Common myeloid progenitor, CD34-positive (primary cell): ENCODE results near the gene MMP8.

Experiments used
- CTCF ChIA-PET: fragments of 350-600 bp; sonication (Branson Sonifier 250); formaldehyde crosslinking; loops from one replicate; lab custom pipeline; 2021; ENCODE audit warnings: antibody characterized with exemption; lab: Charles Lee
- POLR2A ChIA-PET: fragments of 350-600 bp; sonication (Branson Sonifier 250); formaldehyde crosslinking; loops from one replicate; lab custom pipeline; 2021; ENCODE audit warnings: antibody characterized with exemption; lab: Charles Lee
- DNase-seq, 3 donors: peaks; one replicate each; pipeline versions ENCODE4 v3.0.0 to v3.0.0-alpha.2; 2013
- H3K27ac ChIP-seq, 2 experiments: 1 replicate in 1 of 2; 2 replicates in 1 of 2; pipeline ENCODE4 v1.7.0; 2013; ENCODE audit warnings: inconsistent platforms in 2 of 2, low read length in 2 of 2, mild to moderate bottlenecking in 2 of 2, low read depth in 1 of 2, moderate library complexity in 1 of 2; ENCODE audit not compliant: severe bottlenecking in 2 of 2, insufficient read depth in 1 of 2, poor library complexity in 1 of 2
- H3K27me3 ChIP-seq, 5 experiments: replicated peaks in 2 of 5; 1 replicate in 3 of 5; 2 replicates in 2 of 5; pipeline versions ENCODE4 v1.6.1 to v1.7.0; 2013; ENCODE audit warnings: low read length in 4 of 5, mild to moderate bottlenecking in 2 of 5, moderate library complexity in 2 of 5, inconsistent platforms in 1 of 5; ENCODE audit not compliant: insufficient read depth in 5 of 5, control insufficient read depth in 4 of 5
- H3K36me3 ChIP-seq, 4 experiments: 1 replicate in 2 of 4; 2 replicates in 2 of 4; pipeline versions ENCODE4 v1.6.1 to v1.7.0; 2013; ENCODE audit warnings: low read length in 3 of 4, control low read depth in 1 of 4, mild to moderate bottlenecking in 1 of 4; ENCODE audit not compliant: control insufficient read depth in 4 of 4, insufficient read depth in 4 of 4
- H3K4me1 ChIP-seq, 4 experiments: 1 replicate in 3 of 4; 2 replicates in 1 of 4; pipeline versions ENCODE4 v1.6.1 to v1.7.1; 2013; ENCODE audit warnings: low read length in 3 of 4, mild to moderate bottlenecking in 3 of 4, control low read depth in 1 of 4, inconsistent platforms in 1 of 4, moderate library complexity in 1 of 4; ENCODE audit not compliant: control insufficient read depth in 4 of 4, insufficient read depth in 4 of 4; ENCODE audit errors: control extremely low read depth in 1 of 4
- H3K4me3 ChIP-seq, 7 experiments: 1 replicate in 4 of 7; 2 replicates in 3 of 7; pipeline versions ENCODE4 v1.5.1 to v1.7.0; 2013; ENCODE audit warnings: mild to moderate bottlenecking in 7 of 7, low read length in 6 of 7, moderate library complexity in 6 of 7, inconsistent platforms in 2 of 7, low read depth in 2 of 7, control low read depth in 1 of 7; ENCODE audit not compliant: insufficient read depth in 4 of 7, control insufficient read depth in 1 of 7; ENCODE audit errors: extremely low read depth in 1 of 7
- H3K9me3 ChIP-seq, 5 experiments: 1 replicate in 4 of 5; 2 replicates in 1 of 5; pipeline versions ENCODE4 v1.6.1 to v1.7.1; 2013; ENCODE audit warnings: low read length in 4 of 5, mild to moderate bottlenecking in 2 of 5, inconsistent platforms in 1 of 5, low read depth in 1 of 5, moderate library complexity in 1 of 5; ENCODE audit not compliant: control insufficient read depth in 4 of 5, insufficient read depth in 2 of 5; ENCODE audit errors: control extremely low read depth in 1 of 5
- WGBS: methylation state at CpG from one replicate; pipeline ENCODE4 v1.1.5; 2013; ENCODE audit not compliant: insufficient coverage; 5-methylcytosine and 5-hydroxymethylcytosine counted together

The MMP8 gene

DNA sequence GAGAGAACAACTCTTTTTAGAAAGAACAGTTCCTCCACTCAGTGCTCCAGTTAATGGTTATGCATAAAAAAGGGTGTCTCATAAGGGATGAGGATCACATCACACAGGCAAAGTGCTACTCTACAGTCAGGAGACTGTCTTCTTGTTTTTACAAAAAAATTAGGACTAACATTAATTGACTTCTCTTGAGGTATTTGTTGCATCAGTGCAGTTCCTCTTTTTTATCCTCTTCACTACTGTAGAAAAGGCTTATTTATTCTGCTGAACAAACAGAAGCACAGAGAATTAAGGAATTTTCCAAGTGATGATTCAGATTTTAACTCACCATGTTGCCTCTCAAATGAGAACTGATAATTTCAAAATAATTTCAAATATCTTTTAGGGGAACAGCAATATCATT is 1.9 kb downstream of the MMP8 start:
- POLR2A ChIA-PET: no interaction called here
- peaks cover 0 to 3% (median 0%) of the 10 kb centered on the region in 5 experiments for H3K27me3 ChIP-seq
- peak in 2 of 3 donors; percentile 50 for DNase-seq
- H3K4me3 ChIP-seq: no peak overlapping the region
- no peaks in the 10 kb centered on the region for H3K4me1 ChIP-seq
- no peaks in the 10 kb centered on the region for H3K9me3 ChIP-seq
- CTCF ChIA-PET: no interaction called here
- H3K27ac ChIP-seq: no peak overlapping the region
- H3K36me3 ChIP-seq: no peaks in the 10 kb centered on the region

DNA sequence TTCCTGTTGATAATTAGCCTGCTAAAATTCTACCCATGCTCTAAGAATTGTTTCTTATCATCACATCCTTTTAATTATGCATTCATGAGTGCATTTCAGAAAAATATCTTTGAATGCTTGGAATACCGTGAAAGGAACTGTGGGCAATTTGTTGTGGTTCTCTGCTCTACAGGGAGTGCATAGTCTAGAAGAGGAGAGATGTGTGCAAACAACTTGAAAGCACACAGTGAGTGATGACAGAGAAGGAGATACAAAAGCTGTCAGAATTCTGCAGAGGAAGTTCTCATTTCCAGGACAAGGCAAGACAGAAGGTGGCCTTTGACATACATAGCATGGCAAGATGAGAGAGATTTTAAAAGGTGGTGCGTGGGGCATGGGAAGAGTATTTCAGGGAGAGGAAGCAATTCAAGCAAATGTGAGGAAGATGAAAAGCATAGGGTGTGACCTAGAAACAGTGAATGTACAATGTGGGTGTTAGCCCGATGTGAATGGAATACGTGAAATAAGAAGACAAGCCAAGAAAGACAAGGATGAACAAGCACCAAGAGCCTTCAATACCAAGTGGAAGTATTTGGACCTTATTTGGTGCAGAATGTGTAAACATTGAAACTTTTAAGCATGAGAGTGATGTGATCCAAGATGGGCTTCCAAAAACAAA is 5.0 kb downstream of the MMP8 start:
- Histone ChIP-seq H3K4me3 (no peak overlapping the region), H3K27ac (no peak overlapping the region), H3K4me1 (no peaks in the 10 kb centered on the region), H3K27me3 (peaks cover 0 to 3% (median 0%) of the 10 kb centered on the region in 5 experiments), H3K36me3 (no peaks in the 10 kb centered on the region), H3K9me3 (no peaks in the 10 kb centered on the region)
- ChIA-PET CTCF (no interaction called here), POLR2A (no interaction called here)
- 79% methylated on average over 4 of the region's 4 CpGs for WGBS
- no peak for DNase-seq

DNA sequence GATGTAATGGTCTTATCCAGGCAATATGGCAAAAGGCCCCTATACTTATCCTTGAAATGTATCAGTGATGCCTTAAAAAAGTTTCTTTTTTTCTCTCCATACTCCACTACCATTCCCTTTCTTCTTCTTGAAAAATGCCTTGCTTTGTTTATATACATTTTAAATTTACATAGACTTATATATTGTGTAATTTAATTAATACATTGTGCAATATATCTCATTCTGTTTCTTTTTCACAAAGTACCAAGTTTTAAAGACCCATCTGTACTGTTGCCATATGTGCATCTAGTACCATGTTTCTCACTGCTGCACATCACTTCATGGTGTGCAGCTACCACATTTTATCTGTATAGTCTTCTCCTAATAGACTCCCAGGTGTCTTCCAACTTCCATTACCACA is 7.5 kb downstream of the MMP8 start:
- no peaks in the 10 kb centered on the region for H3K4me1 ChIP-seq
- H3K36me3 ChIP-seq: no peaks in the 10 kb centered on the region
- peaks cover 0 to 3% (median 0%) of the 10 kb centered on the region in 5 experiments for H3K27me3 ChIP-seq
- H3K27ac ChIP-seq: no peak overlapping the region
- H3K9me3 ChIP-seq: no peaks in the 10 kb centered on the region
- no peak for DNase-seq
- H3K4me3 ChIP-seq: no peak overlapping the region
- ChIA-PET POLR2A (no interaction called here), CTCF (no interaction called here)

DNA sequence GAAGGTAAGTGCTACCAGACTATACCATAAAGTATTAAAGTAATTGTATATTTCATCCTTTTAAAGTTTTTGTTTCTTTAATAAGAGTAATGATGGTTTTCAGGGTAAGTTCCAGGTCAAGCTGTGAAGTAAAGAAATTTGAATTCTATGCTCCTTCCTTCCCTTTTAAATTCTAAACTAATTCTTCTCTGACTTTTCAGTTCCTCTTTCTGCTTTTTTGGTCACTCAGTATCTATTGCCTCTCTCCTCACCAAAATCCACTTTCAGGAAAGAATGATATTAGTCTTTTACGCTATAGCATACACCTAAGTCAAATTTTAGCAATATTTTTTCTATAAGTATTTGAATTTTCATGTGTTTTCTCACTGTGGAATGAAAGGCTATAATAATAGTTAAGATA is 8.2 kb downstream of the MMP8 start:
- Histone ChIP-seq H3K4me3 (no peak overlapping the region), H3K27ac (no peak overlapping the region), H3K9me3 (no peaks in the 10 kb centered on the region), H3K4me1 (no peaks in the 10 kb centered on the region), H3K27me3 (peaks cover 0 to 2% (median 0%) of the 10 kb centered on the region in 5 experiments), H3K36me3 (no peaks in the 10 kb centered on the region)
- no CpG with 5 or more reads among the region's 1 CpG for whole genome bisulfite sequencing
- peak in 1 of 3 donors; percentile 5 for DNase-seq
- ChIA-PET CTCF (no interaction called here), POLR2A (no interaction called here)

DNA sequence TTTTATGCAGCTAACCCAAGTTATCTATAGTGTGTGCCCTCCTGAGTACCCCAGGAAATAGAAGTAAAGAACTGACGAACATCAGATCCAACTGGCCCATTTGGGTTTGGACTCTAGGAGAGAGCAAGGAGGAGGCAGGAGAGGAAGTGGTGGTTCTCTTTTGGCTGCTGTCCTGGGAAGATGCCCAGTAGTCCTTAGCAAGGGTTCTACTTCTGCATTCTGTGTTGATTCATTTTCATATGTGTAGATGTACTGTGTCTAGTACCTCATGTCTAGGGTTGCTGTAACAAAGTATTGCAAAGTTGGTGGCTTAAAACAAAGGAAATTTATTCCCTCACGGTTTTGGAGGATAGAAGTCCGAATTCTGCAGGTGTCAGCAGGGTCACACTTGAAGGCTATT is 12.6 kb downstream of the MMP8 start:
- Histone ChIP-seq H3K27me3 (no peaks in the 10 kb centered on the region), H3K9me3 (no peaks in the 10 kb centered on the region), H3K36me3 (no peaks in the 10 kb centered on the region), H3K4me3 (no peak overlapping the region), H3K4me1 (no peaks in the 10 kb centered on the region), H3K27ac (no peak overlapping the region)
- no peak for DNase-seq
- CTCF ChIA-PET: no interaction called here
- 80% methylated on average over 3 of the region's 3 CpGs for WGBS
- POLR2A ChIA-PET: no interaction called here

DNA sequence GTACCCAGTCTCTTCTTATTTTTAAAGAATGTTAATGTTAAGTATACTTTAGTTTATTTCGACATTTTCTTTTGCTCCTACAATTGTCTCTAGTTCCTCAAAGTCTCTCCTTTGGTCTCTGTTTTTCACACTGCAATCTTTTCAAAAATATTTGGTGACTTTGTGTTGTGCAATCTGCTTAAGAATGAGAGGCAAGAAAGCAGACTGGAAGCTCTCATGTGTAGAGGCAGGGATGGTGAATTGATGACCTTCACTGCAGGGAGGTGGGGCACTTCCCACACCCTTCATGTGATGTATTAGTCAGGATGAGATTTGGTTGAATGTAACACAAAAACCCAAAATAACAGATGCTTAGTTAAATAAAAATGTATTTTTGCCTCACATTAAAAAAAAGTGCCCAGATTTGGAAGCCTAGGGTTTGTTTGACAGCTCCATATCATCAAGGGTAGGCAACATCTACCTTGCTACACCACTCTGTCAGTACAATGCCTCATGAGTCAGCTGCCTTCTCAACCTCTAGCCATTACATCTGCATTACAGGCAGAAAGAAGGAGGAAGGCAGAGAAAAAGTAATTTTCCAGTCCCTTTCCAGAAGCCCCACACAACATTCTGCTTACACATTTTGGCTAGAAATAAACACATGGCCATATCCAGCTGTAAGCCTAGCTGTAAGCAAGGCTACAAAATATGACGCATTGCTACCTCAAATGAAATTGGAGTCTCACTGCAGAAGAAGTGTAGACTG is 15.4 kb downstream of the MMP8 start:
- no peak overlapping the region for H3K27ac ChIP-seq
- no peaks in the 10 kb centered on the region for H3K27me3 ChIP-seq
- CTCF ChIA-PET: interaction anchor here (1.7 kb wide), 1 partner anchor 10 kb away, joined by 5 read pairs; no protein-coding TSS in a partner anchor
- POLR2A ChIA-PET: no interaction called here
- H3K4me1 ChIP-seq: no peaks in the 10 kb centered on the region
- H3K9me3 ChIP-seq: no peaks in the 10 kb centered on the region
- no peak for DNase-seq
- no peaks in the 10 kb centered on the region for H3K36me3 ChIP-seq
- WGBS: 100% methylated on average over 1 of the region's 2 CpGs
- H3K4me3 ChIP-seq: no peak overlapping the region

DNA sequence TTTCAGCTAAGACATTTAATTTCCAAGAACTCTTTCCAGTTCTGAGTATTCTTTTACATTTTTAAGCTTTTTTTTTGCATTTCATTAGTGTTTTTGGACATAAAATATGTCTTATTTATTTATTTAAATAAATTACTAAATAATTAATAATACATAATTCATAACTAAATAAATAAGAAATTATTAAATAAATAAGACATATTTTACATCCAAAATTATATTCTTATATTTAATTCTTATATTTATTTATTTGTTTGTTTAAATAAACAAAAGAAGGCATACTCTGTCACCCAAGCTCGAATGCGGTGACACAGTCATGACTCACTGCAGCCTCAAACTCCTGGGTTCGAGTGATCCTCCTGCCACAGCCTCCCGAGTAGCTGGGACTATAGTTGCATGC is 16.1 kb downstream of the MMP8 start:
- 89% methylated on average over 3 of the region's 4 CpGs for WGBS
- Histone ChIP-seq H3K36me3 (no peaks in the 10 kb centered on the region), H3K9me3 (no peaks in the 10 kb centered on the region), H3K4me1 (no peaks in the 10 kb centered on the region), H3K4me3 (no peak overlapping the region), H3K27me3 (no peaks in the 10 kb centered on the region), H3K27ac (no peak overlapping the region)
- CTCF ChIA-PET: interaction anchor here (1.7 kb wide), 1 partner anchor 9 kb away, joined by 5 read pairs; no protein-coding TSS in a partner anchor
- no peak for DNase-seq
- POLR2A ChIA-PET: no interaction called here
